Measurements from ENCODE around the gene SIL1. TPM values are rescaled to one million over a fixed set of nuclear protein-coding genes. Genes with fewer than 3 reads are reported as not detected.

Gene SIL1
- total RNA-seq, 1 experiment from 2014 or later, result 10.7 TPM

GRCh38 chr5:139183502-139183901 lies 14.7 kb downstream of the SIL1 start:
- no peak overlapping the region for H3K27ac Mint-ChIP-seq
- CTCF ChIA-PET, result no interaction called here
- TF ChIP-seq HMGXB4 (CRISPR knock-in tag; IDR thresholded peaks at IDR 0.05) (no peak), ZBTB21 (CRISPR knock-in tag; IDR thresholded peaks at IDR 0.05; ENCODE audit: borderline replicate concordance) (no peak)

GRCh38 chr5:139182528-139183296 lies 15.5 kb downstream of the SIL1 start:
- Mint-ChIP-seq H3K9me3 (no peaks in the 10 kb centered on the region), H3K27me3 (ENCODE audit: low read depth) (no peaks in the 10 kb centered on the region), H3K4me3 (no peak overlapping the region), H3K27ac (no peak overlapping the region), H3K36me3 (no peaks in the 10 kb centered on the region), H3K4me1 (peaks cover 9% of the 10 kb centered on the region)
- DNase-seq (ENCODE audit: low spot score) (no peak), ATAC-seq (no peak)
- TF ChIP-seq ETV6 (CRISPR knock-in tag; IDR thresholded peaks at IDR 0.05) (no peak), GRHL2 (CRISPR knock-in tag; IDR thresholded peaks at IDR 0.05; ENCODE audit: insufficient replicate concordance, severe bottlenecking) (no peak), ZNF219 (CRISPR knock-in tag; IDR thresholded peaks at IDR 0.05; ENCODE audit: borderline replicate concordance) (no peak), ZNF532 (CRISPR knock-in tag; IDR thresholded peaks at IDR 0.05; ENCODE audit: borderline replicate concordance) (no peak), ATF1 (CRISPR knock-in tag; IDR thresholded peaks at IDR 0.05) (no peak), SMAD4 (CRISPR knock-in tag; IDR thresholded peaks at IDR 0.05) (no peak), TCF7 (CRISPR knock-in tag; IDR thresholded peaks at IDR 0.05; ENCODE audit: low read depth) (no peak), ZNF396 (CRISPR knock-in tag; IDR thresholded peaks at IDR 0.05; ENCODE audit: borderline replicate concordance) (no peak)
- ChIA-PET POLR2A (no interaction called here), CTCF (no interaction called here)

More at GRCh38 chr5:139183502-139183901, 14.7 kb downstream of the SIL1 start:
- no peak for ATAC-seq
- Mint-ChIP-seq H3K4me1 (peaks cover 7% of the 10 kb centered on the region), H3K9me3 (no peaks in the 10 kb centered on the region), H3K36me3 (no peaks in the 10 kb centered on the region), H3K4me3 (no peak overlapping the region), H3K27me3 (ENCODE audit: low read depth) (no peaks in the 10 kb centered on the region)
- POLR2A ChIA-PET, result no interaction called here
- DNase-seq (ENCODE audit: low spot score), result no peak

- CTCF ChIA-PET, result no interaction called here
- DNase-seq (ENCODE audit: low spot score) (no peak), ATAC-seq (no peak)
- Mint-ChIP-seq H3K27ac (no peak overlapping the region), H3K9me3 (no peaks in the 10 kb centered on the region), H3K36me3 (no peaks in the 10 kb centered on the region), H3K27me3 (ENCODE audit: low read depth) (no peaks in the 10 kb centered on the region), H3K4me1 (peaks cover 9% of the 10 kb centered on the region), H3K4me3 (no peak overlapping the region)
- POLR2A ChIA-PET, result no interaction called here
- TF ChIP-seq ATF3 (CRISPR knock-in tag; conservative IDR thresholded peaks at IDR 0.05), result no peak
- TF ChIP-seq JUN (CRISPR knock-in tag; IDR thresholded peaks at IDR 0.05), result no peak
- TF ChIP-seq GRHL2 (CRISPR knock-in tag; IDR thresholded peaks at IDR 0.05; ENCODE audit: insufficient replicate concordance, severe bottlenecking), result no peak
- TF ChIP-seq ESRRA (CRISPR knock-in tag; IDR thresholded peaks at IDR 0.05; ENCODE audit: borderline replicate concordance), result no peak
- TF ChIP-seq FOXP4 (CRISPR knock-in tag; IDR thresholded peaks at IDR 0.05), result no peak
- TF ChIP-seq GABPB1 (CRISPR knock-in tag; IDR thresholded peaks at IDR 0.05), result no peak
- TF ChIP-seq CREM (CRISPR knock-in tag; IDR thresholded peaks at IDR 0.05), result no peak
- no peak for TF ChIP-seq MLX (CRISPR knock-in tag; IDR thresholded peaks at IDR 0.05)
- no peak for TF ChIP-seq ZNF396 (CRISPR knock-in tag; IDR thresholded peaks at IDR 0.05; ENCODE audit: borderline replicate concordance)
- TF ChIP-seq ZBTB43 (CRISPR knock-in tag; IDR thresholded peaks at IDR 0.05), result no peak
- no peak for TF ChIP-seq SOX15 (CRISPR knock-in tag; IDR thresholded peaks at IDR 0.05)
- TF ChIP-seq ZNF232 (CRISPR knock-in tag; IDR thresholded peaks at IDR 0.05), result no peak
- no peak for TF ChIP-seq NR3C1 (CRISPR knock-in tag; conservative IDR thresholded peaks at IDR 0.05; ENCODE audit: low read depth)
These were observed 16.2 kb downstream of the SIL1 start for GRCh38 chr5:139181835-139182452.

Measured in WTC11 (cell line).